GM18870 (cell line): ENCODE data around the gene IGSF10.

Source experiments
- ATAC-seq: cut with Tn5 transposase; IDR thresholded peaks from one replicate; pipeline ENCODE4 v1.9.1; 2021; ENCODE audit warnings: moderate library complexity; ENCODE audit not compliant: unreplicated experiment

Gene IGSF10

GRCh38 chr3:151467069-151467468 is 6.2 kb upstream of the IGSF10 start:
- ATAC-seq: no peak

- no peak for ATAC-seq
These were observed 2.1 kb upstream of the IGSF10 start for GRCh38 chr3:151462991-151463390.

GRCh38 chr3:151462278-151462780 is 1.5 kb upstream of the IGSF10 start:
- no peak for ATAC-seq

GRCh38 chr3:151460228-151460627 is 633 bp downstream of the IGSF10 start:
- no peak for ATAC-seq

GRCh38 chr3:151459358-151459757 is 1.5 kb downstream of the IGSF10 start:
- ATAC-seq: no peak

- no peak for ATAC-seq
These were observed 4.8 kb downstream of the IGSF10 start for GRCh38 chr3:151456065-151456464.

- no peak for ATAC-seq
These were observed 8.0 kb downstream of the IGSF10 start for GRCh38 chr3:151452841-151453240.

- ATAC-seq: no peak
These were observed 8.5 kb downstream of the IGSF10 start for GRCh38 chr3:151452368-151452767.

- no peak for ATAC-seq
These were observed 14.9 kb downstream of the IGSF10 start for GRCh38 chr3:151446002-151446340.

GRCh38 chr3:151445273-151446001 is 15.4 kb downstream of the IGSF10 start:
- no peak for ATAC-seq

GRCh38 chr3:151443583-151443982 is 17.3 kb downstream of the IGSF10 start:
- ATAC-seq: no peak

- ATAC-seq: no peak
These were observed 19.9 kb downstream of the IGSF10 start for GRCh38 chr3:151440940-151441339.

- ATAC-seq: peak; percentile 86
These were observed 21.2 kb downstream of the IGSF10 start for GRCh38 chr3:151439652-151440125.

GRCh38 chr3:151437906-151438305 is 23.0 kb downstream of the IGSF10 start:
- no peak for ATAC-seq

- ATAC-seq: no peak
These were observed 24.0 kb downstream of the IGSF10 start for GRCh38 chr3:151436675-151437446.

- no peak for ATAC-seq
These were observed 26.5 kb downstream of the IGSF10 start for GRCh38 chr3:151434151-151434890.

GRCh38 chr3:151432616-151433372 is 28.1 kb downstream of the IGSF10 start:
- ATAC-seq: no peak

- ATAC-seq: no peak
These were observed 28.9 kb downstream of the IGSF10 start for GRCh38 chr3:151431940-151432339.

- peak; percentile 38 for ATAC-seq
These were observed 29.9 kb downstream of the IGSF10 start for GRCh38 chr3:151430821-151431484.

GRCh38 chr3:151428386-151428785 is 32.5 kb downstream of the IGSF10 start:
- ATAC-seq: no peak
